CD8-positive, alpha-beta memory T cell (primary cell): Measurements from ENCODE around the gene TULP1. TPM values are rescaled to one million over a fixed set of nuclear protein-coding genes. Genes with fewer than 3 reads are reported as not detected.

ENCODE experiments used
- CTCF ChIA-PET: fragments of 350-600 bp; sonication (Branson Sonifier 250); formaldehyde crosslinking; loops from one replicate; lab custom pipeline; 2021; ENCODE audit warnings: antibody characterized with exemption; lab: Charles Lee
- POLR2A ChIA-PET: fragments of 350-600 bp; sonication (Branson Sonifier 250); formaldehyde crosslinking; loops from one replicate; lab custom pipeline; 2021; ENCODE audit warnings: antibody characterized with exemption; lab: Charles Lee
- DNase-seq, 5 donors: peaks; one replicate each; pipeline versions ENCODE4 v3.0.0 to v3.0.0-alpha.2; 2020 to 2022; ENCODE audit warnings: mixed read lengths in 1 of 5
- H3K27ac ChIP-seq: one replicate; pipeline ENCODE4 v1.7.0; 2013; ENCODE audit warnings: low read depth, mild to moderate bottlenecking, low read length, moderate library complexity
- H3K27me3 ChIP-seq: 2 replicates; pipeline ENCODE4 v1.7.0; 2013; ENCODE audit warnings: low read length, mild to moderate bottlenecking; ENCODE audit not compliant: insufficient read depth, poor library complexity, severe bottlenecking
- H3K36me3 ChIP-seq: 2 replicates; pipeline ENCODE4 v1.7.0; 2013; ENCODE audit warnings: mild to moderate bottlenecking, low read length, moderate library complexity; ENCODE audit not compliant: insufficient read depth
- H3K4me1 ChIP-seq: 2 replicates; pipeline ENCODE4 v1.7.0; 2013; ENCODE audit warnings: mild to moderate bottlenecking, low read length, moderate library complexity; ENCODE audit not compliant: insufficient read depth
- H3K4me3 ChIP-seq: 2 replicates; pipeline ENCODE4 v1.7.0; 2013; ENCODE audit warnings: mild to moderate bottlenecking, low read length
- H3K9me3 ChIP-seq: 2 replicates; pipeline ENCODE4 v1.7.0; 2013; ENCODE audit warnings: mild to moderate bottlenecking, low read length
- H3K27ac Mint-ChIP-seq, 8 donors: one replicate each; pipeline ENCODE4 v1.8.0; 2020 to 2021; ENCODE audit warnings: mixed read lengths in 8 of 8, mild to moderate bottlenecking in 6 of 8, inconsistent platforms in 3 of 8, moderate library complexity in 3 of 8
- H3K27me3 Mint-ChIP-seq, 2 donors: one replicate each; pipeline ENCODE4 v1.8.0; 2020 to 2021; ENCODE audit warnings: mixed read lengths in 2 of 2, mild to moderate bottlenecking in 1 of 2, moderate library complexity in 1 of 2
- H3K36me3 Mint-ChIP-seq, 3 donors: one replicate each; pipeline ENCODE4 v1.8.0; 2020 to 2021; ENCODE audit warnings: mixed read lengths in 3 of 3, inconsistent platforms in 1 of 3, mild to moderate bottlenecking in 1 of 3
- H3K4me1 Mint-ChIP-seq, 3 donors: one replicate each; pipeline ENCODE4 v1.8.0; 2020 to 2021; ENCODE audit warnings: mixed read lengths in 3 of 3, inconsistent platforms in 1 of 3, mild to moderate bottlenecking in 1 of 3
- H3K4me3 Mint-ChIP-seq, 7 donors: one replicate each; pipeline ENCODE4 v1.8.0; 2020 to 2021; ENCODE audit warnings: mixed read lengths in 7 of 7, mild to moderate bottlenecking in 6 of 7, moderate library complexity in 4 of 7, inconsistent platforms in 2 of 7
- H3K9me3 Mint-ChIP-seq, 5 donors: one replicate each; pipeline ENCODE4 v1.8.0; 2020 to 2022; ENCODE audit warnings: mixed read lengths in 5 of 5, mild to moderate bottlenecking in 3 of 5, moderate library complexity in 2 of 5, inconsistent platforms in 1 of 5
- polyA plus RNA-seq: library from polyadenylated mRNA; unstranded; fragments of 300-500 nt; fragmentation: Illumina TruSeq; gene quantifications from one replicate; pipeline ENCODE4 v1.2.3, GENCODE V29; 2021
- total RNA-seq, 2 experiments: library from RNA; stranded (reverse); gene quantifications; one replicate each; pipeline ENCODE4 v1.2.3, GENCODE V29; 2021

Gene TULP1
- total and polyA plus RNA-seq, 3 experiments from 2014 or later: not detected

DNA sequence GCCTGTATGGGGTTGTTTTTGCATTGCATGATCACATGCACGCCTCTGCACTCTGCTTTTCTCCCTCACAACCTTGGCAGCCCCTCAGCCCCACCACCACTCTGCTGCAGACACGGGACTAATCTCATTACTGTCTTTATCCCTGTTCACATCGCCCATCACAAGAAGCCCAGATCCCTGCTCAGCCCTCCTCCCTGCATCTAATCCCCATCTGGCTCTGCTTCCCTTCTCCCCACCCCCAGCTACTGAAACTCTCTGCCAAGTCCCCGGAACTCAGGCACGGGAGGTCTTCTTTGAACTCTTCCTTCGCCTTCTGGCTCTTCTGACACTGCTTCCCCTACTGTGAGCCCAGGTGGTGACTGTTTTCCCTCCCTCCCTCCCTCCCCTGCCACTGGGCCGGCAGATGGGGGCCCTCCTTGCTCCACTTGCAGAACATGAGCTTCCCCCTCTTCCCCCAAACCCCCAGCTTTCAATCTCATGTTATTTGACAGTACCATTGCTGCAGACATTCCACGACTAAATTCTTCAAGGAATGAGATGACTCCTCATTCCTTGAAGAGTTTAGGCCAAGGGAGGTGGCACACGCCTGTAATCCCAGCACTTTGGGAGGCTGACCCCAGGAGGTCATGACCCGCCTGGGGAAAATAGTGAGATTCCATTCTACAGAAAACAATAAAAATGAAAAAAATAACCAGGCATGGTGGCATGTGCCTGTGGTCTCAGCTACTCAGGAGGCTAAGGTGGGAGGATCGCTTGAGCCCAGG is 21.9 kb upstream of the TULP1 start:
- no peak for DNase-seq
- H3K36me3 Mint-ChIP-seq: no peaks in the 10 kb centered on the region
- H3K4me3 ChIP-seq: no peak overlapping the region
- no peak overlapping the region for H3K27ac Mint-ChIP-seq
- peaks cover 0 to 27% of the 10 kb centered on the region in 2 donors for H3K27me3 Mint-ChIP-seq
- no peaks in the 10 kb centered on the region for H3K36me3 ChIP-seq
- CTCF ChIA-PET: no interaction called here
- H3K4me1 Mint-ChIP-seq: peaks cover 0 to 5% (median 5%) of the 10 kb centered on the region in 3 donors
- H3K9me3 ChIP-seq: no peaks in the 10 kb centered on the region
- H3K4me1 ChIP-seq: no peaks in the 10 kb centered on the region
- H3K27ac ChIP-seq: no peak overlapping the region
- H3K27me3 ChIP-seq: no peaks in the 10 kb centered on the region
- H3K4me3 Mint-ChIP-seq: no peak overlapping the region
- H3K9me3 Mint-ChIP-seq: no peaks in the 10 kb centered on the region
- POLR2A ChIA-PET: no interaction called here

DNA sequence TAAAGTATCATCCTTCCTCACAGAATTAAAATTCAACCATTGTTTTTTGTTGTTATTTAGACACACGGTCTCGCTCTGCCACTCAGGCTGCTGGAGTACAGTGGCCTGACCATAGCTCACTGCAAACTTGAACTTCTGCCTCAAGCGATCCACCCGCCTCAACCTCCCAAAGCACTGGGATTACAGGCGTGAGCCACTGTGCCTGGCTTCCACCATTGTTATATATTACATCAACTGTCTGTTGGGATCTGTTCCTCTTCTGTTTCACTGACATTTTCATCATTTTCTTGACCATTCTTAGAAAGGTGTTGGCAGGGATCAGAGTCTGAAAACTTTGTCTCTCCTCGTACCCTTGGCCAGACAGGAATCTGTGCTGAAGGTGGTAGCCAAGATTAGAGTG is 21.3 kb upstream of the TULP1 start:
- Mint-ChIP-seq H3K36me3 (no peaks in the 10 kb centered on the region), H3K4me1 (peaks cover 0 to 5% (median 5%) of the 10 kb centered on the region in 3 donors), H3K9me3 (no peaks in the 10 kb centered on the region), H3K4me3 (no peak overlapping the region), H3K27me3 (peaks cover 0 to 27% of the 10 kb centered on the region in 2 donors), H3K27ac (no peak overlapping the region)
- H3K9me3 ChIP-seq: no peaks in the 10 kb centered on the region
- no peaks in the 10 kb centered on the region for H3K36me3 ChIP-seq
- H3K4me1 ChIP-seq: no peaks in the 10 kb centered on the region
- H3K4me3 ChIP-seq: no peak overlapping the region
- DNase-seq: no peak
- no peaks in the 10 kb centered on the region for H3K27me3 ChIP-seq
- CTCF ChIA-PET: no interaction called here
- POLR2A ChIA-PET: no interaction called here
- no peak overlapping the region for H3K27ac ChIP-seq

DNA sequence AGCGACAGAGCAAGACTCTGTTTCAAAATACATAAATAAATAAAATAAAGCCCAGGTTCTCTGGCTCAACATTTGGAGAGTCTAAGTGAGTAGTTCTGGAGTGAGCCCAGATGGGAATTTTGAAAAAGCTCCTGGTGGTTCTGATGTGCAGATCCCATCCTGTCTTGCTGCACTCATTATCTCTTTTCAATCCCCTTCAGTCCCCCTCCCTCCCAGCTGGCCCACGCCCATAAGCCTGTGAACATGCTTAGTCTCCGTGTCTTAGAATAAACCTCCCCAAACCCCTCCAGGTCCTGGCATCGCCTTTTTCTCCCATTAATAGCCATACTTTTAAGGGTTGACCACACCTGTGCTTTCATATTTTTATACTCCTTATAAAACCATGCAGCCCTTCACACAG is 19.4 kb upstream of the TULP1 start:
- Mint-ChIP-seq H3K27me3 (peaks cover 0 to 27% of the 10 kb centered on the region in 2 donors), H3K9me3 (no peaks in the 10 kb centered on the region), H3K4me1 (peaks cover 5 to 10% (median 5%) of the 10 kb centered on the region in 3 donors), H3K27ac (no peak overlapping the region), H3K36me3 (no peaks in the 10 kb centered on the region), H3K4me3 (no peak overlapping the region)
- Histone ChIP-seq H3K9me3 (no peaks in the 10 kb centered on the region), H3K27me3 (no peaks in the 10 kb centered on the region), H3K4me3 (no peak overlapping the region), H3K36me3 (no peaks in the 10 kb centered on the region), H3K27ac (no peak overlapping the region), H3K4me1 (no peaks in the 10 kb centered on the region)
- ChIA-PET CTCF (interaction anchor here (1.2 to 1.7 kb wide), 2 partner anchors 9 to 20 kb away, joined by 7 to 8 read pairs; no protein-coding TSS in a partner anchor), POLR2A (no interaction called here)
- DNase-seq: no peak

GRCh38 chr6:35524380-35525020 is 11.8 kb upstream of the TULP1 start:
- no peak for DNase-seq
- CTCF ChIA-PET: interaction anchor here (1.4 to 4.9 kb wide), 4 partner anchors 27 to 213 kb away, joined by 3 to 47 read pairs (median 16); partner anchors contain the start of genes ARMC12 and TEAD3
- POLR2A ChIA-PET: no interaction called here
- no peaks in the 10 kb centered on the region for H3K9me3 Mint-ChIP-seq
- H3K4me3 Mint-ChIP-seq: peak overlapping the region in 2 of 7 donors; percentile 1 to 73
- Histone ChIP-seq H3K4me3 (no peak overlapping the region), H3K36me3 (no peaks in the 10 kb centered on the region), H3K27me3 (no peaks in the 10 kb centered on the region), H3K27ac (no peak overlapping the region), H3K9me3 (no peaks in the 10 kb centered on the region), H3K4me1 (peaks cover 27% of the 10 kb centered on the region)
- H3K27ac Mint-ChIP-seq: peak overlapping the region in 6 of 8 donors; percentile 20 to 94 (median 64)
- H3K27me3 Mint-ChIP-seq: peaks cover 0 to 2% of the 10 kb centered on the region in 2 donors
- H3K36me3 Mint-ChIP-seq: no peaks in the 10 kb centered on the region
- peaks cover 27 to 31% (median 31%) of the 10 kb centered on the region in 3 donors for H3K4me1 Mint-ChIP-seq

- POLR2A ChIA-PET: interaction anchor here (0.7 to 0.9 kb wide), 2 partner anchors 29 to 101 kb away, joined by 3 read pairs; no protein-coding TSS in a partner anchor
- CTCF ChIA-PET: interaction anchor here (0.6 to 4.9 kb wide), 24 partner anchors 8 to 215 kb away, joined by 3 to 47 read pairs (median 3); partner anchors contain the start of genes ARMC12, TEAD3 and TULP1
- Histone ChIP-seq H3K4me3 (peak overlapping the region; percentile 26), H3K27me3 (no peaks in the 10 kb centered on the region), H3K36me3 (no peaks in the 10 kb centered on the region), H3K4me1 (peaks cover 27% of the 10 kb centered on the region), H3K27ac (no peak overlapping the region), H3K9me3 (no peaks in the 10 kb centered on the region)
- Mint-ChIP-seq H3K9me3 (no peaks in the 10 kb centered on the region), H3K4me3 (peak overlapping the region; percentile 25 to 79 (median 71)), H3K27ac (peak overlapping the region; percentile 48 to 95 (median 88)), H3K27me3 (peaks cover 0 to 2% of the 10 kb centered on the region in 2 donors), H3K4me1 (peaks cover 24 to 31% (median 30%) of the 10 kb centered on the region in 3 donors), H3K36me3 (no peaks in the 10 kb centered on the region)
- DNase-seq: peak; percentile 67 to 85 (median 77)
These were observed 10.3 kb upstream of the TULP1 start for GRCh38 chr6:35522660-35523658.

GRCh38 chr6:35522151-35522550 is 9.5 kb upstream of the TULP1 start:
- Histone ChIP-seq H3K27me3 (no peaks in the 10 kb centered on the region), H3K9me3 (no peaks in the 10 kb centered on the region), H3K36me3 (no peaks in the 10 kb centered on the region), H3K27ac (no peak overlapping the region), H3K4me3 (no peak overlapping the region), H3K4me1 (peaks cover 27% of the 10 kb centered on the region)
- DNase-seq: no peak
- ChIA-PET POLR2A (interaction anchor here (0.7 to 0.9 kb wide), 2 partner anchors 30 to 102 kb away, joined by 3 read pairs; no protein-coding TSS in a partner anchor), CTCF (interaction anchor here (0.7 to 4.9 kb wide), 12 partner anchors 9 to 216 kb away, joined by 3 to 47 read pairs (median 6); partner anchors contain the start of genes ARMC12 and TEAD3)
- Mint-ChIP-seq H3K4me3 (peak overlapping the region in 4 of 7 donors; percentile 16 to 76 (median 66)), H3K27me3 (peaks cover 0 to 2% of the 10 kb centered on the region in 2 donors), H3K9me3 (no peaks in the 10 kb centered on the region), H3K4me1 (peaks cover 21 to 31% (median 26%) of the 10 kb centered on the region in 3 donors), H3K27ac (peak overlapping the region in 1 of 8 donors; percentile 79), H3K36me3 (no peaks in the 10 kb centered on the region)

DNA sequence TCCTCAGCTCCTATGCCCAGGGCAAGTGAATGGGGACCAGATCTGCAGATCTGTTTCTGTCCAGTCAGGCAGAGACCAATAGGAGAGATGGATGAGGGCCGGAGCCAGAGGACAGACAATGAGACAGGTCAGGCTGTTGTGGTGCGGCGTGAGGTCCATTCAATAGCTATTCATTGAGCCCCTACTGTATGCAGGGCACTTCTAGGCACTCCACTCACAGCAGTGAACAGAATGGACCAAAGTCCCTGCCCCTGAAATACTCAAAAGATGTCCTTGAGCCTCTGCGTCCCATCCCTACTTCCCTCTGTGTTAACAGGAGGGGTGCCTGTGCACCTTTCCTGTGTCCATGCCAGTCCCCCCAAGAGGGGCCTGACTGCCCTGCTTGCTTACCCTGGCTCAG is 8.5 kb upstream of the TULP1 start:
- Mint-ChIP-seq H3K27me3 (peaks cover 0 to 2% of the 10 kb centered on the region in 2 donors), H3K36me3 (no peaks in the 10 kb centered on the region), H3K4me3 (peak overlapping the region in 1 of 7 donors; percentile 20), H3K4me1 (peaks cover 21 to 31% (median 26%) of the 10 kb centered on the region in 3 donors), H3K27ac (peak overlapping the region in 1 of 8 donors; percentile 32), H3K9me3 (no peaks in the 10 kb centered on the region)
- CTCF ChIA-PET: interaction anchor here (0.8 to 4.9 kb wide), 4 partner anchors 35 to 217 kb away, joined by 3 to 47 read pairs (median 5); partner anchors contain the start of gene ARMC12
- H3K9me3 ChIP-seq: no peaks in the 10 kb centered on the region
- no peaks in the 10 kb centered on the region for H3K27me3 ChIP-seq
- H3K27ac ChIP-seq: no peak overlapping the region
- POLR2A ChIA-PET: no interaction called here
- H3K4me1 ChIP-seq: peaks cover 27% of the 10 kb centered on the region
- H3K36me3 ChIP-seq: no peaks in the 10 kb centered on the region
- no peak for DNase-seq
- no peak overlapping the region for H3K4me3 ChIP-seq
